ENCODE measurements around the gene NKAIN2.
"Not testable (repeated sequence)": the region's sequence is repeated elsewhere in the genome, so short reads cannot be mapped to it uniquely, and the experiment has no call there.

NKAIN2 gene

GRCh38 chr6:124310139-124310538, 506.5 kb downstream of the NKAIN2 start:
- TF ChIP-seq, protein P1, sequence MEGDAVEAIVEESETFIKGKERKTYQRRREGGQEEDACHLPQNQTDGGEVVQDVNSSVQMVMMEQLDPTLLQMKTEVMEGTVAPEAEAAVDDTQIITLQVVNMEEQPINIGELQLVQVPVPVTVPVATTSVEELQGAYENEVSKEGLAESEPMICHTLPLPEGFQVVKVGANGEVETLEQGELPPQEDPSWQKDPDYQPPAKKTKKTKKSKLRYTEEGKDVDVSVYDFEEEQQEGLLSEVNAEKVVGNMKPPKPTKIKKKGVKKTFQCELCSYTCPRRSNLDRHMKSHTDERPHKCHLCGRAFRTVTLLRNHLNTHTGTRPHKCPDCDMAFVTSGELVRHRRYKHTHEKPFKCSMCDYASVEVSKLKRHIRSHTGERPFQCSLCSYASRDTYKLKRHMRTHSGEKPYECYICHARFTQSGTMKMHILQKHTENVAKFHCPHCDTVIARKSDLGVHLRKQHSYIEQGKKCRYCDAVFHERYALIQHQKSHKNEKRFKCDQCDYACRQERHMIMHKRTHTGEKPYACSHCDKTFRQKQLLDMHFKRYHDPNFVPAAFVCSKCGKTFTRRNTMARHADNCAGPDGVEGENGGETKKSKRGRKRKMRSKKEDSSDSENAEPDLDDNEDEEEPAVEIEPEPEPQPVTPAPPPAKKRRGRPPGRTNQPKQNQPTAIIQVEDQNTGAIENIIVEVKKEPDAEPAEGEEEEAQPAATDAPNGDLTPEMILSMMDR (IDR thresholded peaks at IDR 0.05; ENCODE audit: low read depth, low read length), result no peak
- in situ Hi-C loops (cut with HindIII; ENCODE audit: low sequenced_read_pairs), result no loop called here
- no peak for DNase-seq (ENCODE audit: low read depth, low spot score)
- no peak overlapping the region for H3K4me3 ChIP-seq (ENCODE audit: low read depth, low read length)

GRCh38 chr6:124319410-124319809, 515.7 kb downstream of the NKAIN2 start:
- TF ChIP-seq, protein P1 (IDR thresholded peaks at IDR 0.05; ENCODE audit: low read depth, low read length), result no peak
- in situ Hi-C loops (cut with HindIII; ENCODE audit: low sequenced_read_pairs), result no loop called here
- no peak overlapping the region for H3K4me3 ChIP-seq (ENCODE audit: low read depth, low read length)
- DNase-seq (ENCODE audit: low read depth, low spot score), result no peak

- TF ChIP-seq, protein P1 (IDR thresholded peaks at IDR 0.05; ENCODE audit: low read depth, low read length), result no peak
- DNase-seq (ENCODE audit: low read depth, low spot score), result no peak
- in situ Hi-C loops (cut with HindIII; ENCODE audit: low sequenced_read_pairs), result no loop called here
Measured at GRCh38 chr6:124324237-124324636, 520.6 kb downstream of the NKAIN2 start.

GRCh38 chr6:124330197-124330596, 526.5 kb downstream of the NKAIN2 start:
- H3K4me3 ChIP-seq (ENCODE audit: low read depth, low read length), result no peak overlapping the region
- DNase-seq (ENCODE audit: low read depth, low spot score), result no peak
- in situ Hi-C loops (cut with HindIII; ENCODE audit: low sequenced_read_pairs), result no loop called here
- TF ChIP-seq, protein P1 (IDR thresholded peaks at IDR 0.05; ENCODE audit: low read depth, low read length), result no peak

More at GRCh38 chr6:124324237-124324636, 520.6 kb downstream of the NKAIN2 start:
- H3K4me3 ChIP-seq (ENCODE audit: low read depth, low read length), result no peak overlapping the region

- no peak overlapping the region for H3K4me3 ChIP-seq (ENCODE audit: low read depth, low read length)
- TF ChIP-seq, protein P1 (IDR thresholded peaks at IDR 0.05; ENCODE audit: low read depth, low read length), result no peak
- DNase-seq (ENCODE audit: low read depth, low spot score), result no peak
- in situ Hi-C loops (cut with HindIII; ENCODE audit: low sequenced_read_pairs), result no loop called here
Measured at GRCh38 chr6:124334359-124334758, 530.7 kb downstream of the NKAIN2 start.

- no peak for DNase-seq (ENCODE audit: low read depth, low spot score)
- TF ChIP-seq, protein P1 (IDR thresholded peaks at IDR 0.05; ENCODE audit: low read depth, low read length), result no peak
- in situ Hi-C loops (cut with HindIII; ENCODE audit: low sequenced_read_pairs), result no loop called here
- no peak overlapping the region for H3K4me3 ChIP-seq (ENCODE audit: low read depth, low read length)
Measured at GRCh38 chr6:124339610-124340334, 536.1 kb downstream of the NKAIN2 start.

DNA sequence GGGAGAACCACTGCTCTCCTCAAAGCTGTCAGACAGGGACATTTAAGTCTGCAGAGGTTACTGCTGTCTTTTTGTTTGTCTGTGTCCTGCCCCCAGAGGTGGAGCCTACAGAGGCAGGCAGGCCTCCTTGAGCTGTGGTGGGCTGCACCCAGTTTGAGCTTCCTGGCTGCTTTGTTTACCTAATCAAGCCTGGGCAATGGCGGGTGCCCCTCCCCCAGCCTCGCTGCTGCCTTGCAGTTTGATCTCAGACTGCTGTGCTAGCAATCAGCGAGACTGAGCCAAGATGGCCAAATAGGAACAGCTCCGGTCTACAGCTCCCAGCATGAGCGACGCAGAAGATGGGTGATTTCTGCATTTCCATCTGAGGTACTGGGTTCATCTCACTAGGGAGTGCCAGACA, 544.7 kb downstream of the NKAIN2 start:
- H3K4me3 ChIP-seq (ENCODE audit: low read depth, low read length); in situ Hi-C loops (cut with HindIII; ENCODE audit: low sequenced_read_pairs); DNase-seq (ENCODE audit: low read depth, low spot score): not testable (repeated sequence)
